Activated T-cell treated with anti-CD3 and anti-CD28 coated beads, Interleukin-2, amount 50 U/mL, for 48 hours (primary cell): ENCODE data around the gene SCYL2.
"Not testable (repeated sequence)": the region's sequence is repeated elsewhere in the genome, so short reads cannot be mapped to it uniquely, and the experiment has no call there.

Experiments used
- DNase-seq, 2 experiments: peaks; one replicate each; pipeline ENCODE4 v3.0.0-alpha.2; 2020

The SCYL2 gene

DNA sequence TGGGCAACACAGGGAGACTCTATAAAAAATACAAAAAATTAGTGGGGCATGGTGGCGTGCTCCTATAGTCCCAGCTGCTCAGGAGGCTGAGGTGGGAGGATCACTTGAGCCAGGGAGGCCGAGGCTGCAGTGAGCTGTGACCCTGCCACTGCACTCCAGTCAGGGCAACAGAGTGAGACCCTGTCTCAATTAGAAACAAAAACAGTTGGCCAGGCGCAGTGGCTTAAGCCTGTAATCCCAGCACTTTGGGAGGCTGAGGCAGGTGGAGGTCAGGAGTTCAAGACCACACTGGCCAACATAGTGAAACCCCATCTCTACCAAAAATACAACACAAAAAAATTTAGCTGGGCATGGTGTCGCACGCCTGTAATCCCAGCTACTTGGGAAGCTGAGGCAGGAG is 1.9 kb upstream of the SCYL2 start:
- not testable (repeated sequence) for DNase-seq

DNA sequence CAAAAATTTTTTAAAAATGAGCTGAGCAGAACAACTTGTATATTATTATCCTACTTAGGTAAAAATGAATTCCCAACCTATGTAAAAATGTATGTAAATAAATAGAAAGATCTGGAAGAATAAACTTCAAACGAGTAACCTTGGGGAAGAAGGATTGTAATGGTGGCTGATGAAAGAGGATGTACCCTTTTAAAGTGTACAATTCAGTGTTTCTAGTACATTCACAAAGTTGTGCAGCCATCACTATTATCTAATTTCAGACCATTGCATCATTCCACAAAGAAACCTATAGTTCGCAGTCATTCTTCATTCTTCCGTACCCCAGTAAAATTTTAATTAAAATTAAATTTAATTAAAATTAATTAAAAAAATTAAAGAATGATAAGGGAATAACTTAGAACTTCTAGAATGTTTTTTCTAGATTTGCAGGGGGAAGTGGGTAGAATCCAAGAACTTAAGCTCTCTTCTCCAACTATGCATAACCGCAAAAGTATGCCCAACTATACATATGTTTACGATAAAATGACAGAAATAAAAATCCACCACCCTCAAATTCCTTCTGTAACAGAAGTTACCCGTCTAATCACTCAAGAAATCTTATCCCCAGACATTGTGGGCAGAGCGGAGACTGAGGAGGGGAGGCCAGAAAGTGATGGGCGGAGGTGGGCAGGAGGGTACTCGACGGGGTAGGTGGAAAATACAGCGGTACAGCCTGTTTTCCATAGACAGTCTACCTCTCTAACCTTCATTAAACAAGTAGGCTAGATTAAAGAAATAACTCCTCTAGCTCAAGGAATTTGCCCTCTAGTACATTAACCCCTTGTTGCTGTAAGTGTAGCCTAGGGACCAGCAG is 1.0 kb upstream of the SCYL2 start:
- no peak for DNase-seq

DNA sequence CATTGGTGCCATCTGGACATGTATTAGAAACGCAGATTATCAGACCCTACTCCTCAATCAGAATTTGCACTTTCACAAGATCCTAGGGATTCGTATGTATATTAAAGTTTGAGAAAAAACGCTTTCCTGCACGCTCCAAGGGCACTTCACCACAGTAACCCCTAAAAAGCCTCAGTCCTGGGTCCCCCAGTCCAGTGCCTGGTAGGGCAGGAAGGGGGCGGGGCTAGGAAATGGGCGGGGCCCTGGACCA is 467 bp upstream of the SCYL2 start:
- DNase-seq, result no peak

DNA sequence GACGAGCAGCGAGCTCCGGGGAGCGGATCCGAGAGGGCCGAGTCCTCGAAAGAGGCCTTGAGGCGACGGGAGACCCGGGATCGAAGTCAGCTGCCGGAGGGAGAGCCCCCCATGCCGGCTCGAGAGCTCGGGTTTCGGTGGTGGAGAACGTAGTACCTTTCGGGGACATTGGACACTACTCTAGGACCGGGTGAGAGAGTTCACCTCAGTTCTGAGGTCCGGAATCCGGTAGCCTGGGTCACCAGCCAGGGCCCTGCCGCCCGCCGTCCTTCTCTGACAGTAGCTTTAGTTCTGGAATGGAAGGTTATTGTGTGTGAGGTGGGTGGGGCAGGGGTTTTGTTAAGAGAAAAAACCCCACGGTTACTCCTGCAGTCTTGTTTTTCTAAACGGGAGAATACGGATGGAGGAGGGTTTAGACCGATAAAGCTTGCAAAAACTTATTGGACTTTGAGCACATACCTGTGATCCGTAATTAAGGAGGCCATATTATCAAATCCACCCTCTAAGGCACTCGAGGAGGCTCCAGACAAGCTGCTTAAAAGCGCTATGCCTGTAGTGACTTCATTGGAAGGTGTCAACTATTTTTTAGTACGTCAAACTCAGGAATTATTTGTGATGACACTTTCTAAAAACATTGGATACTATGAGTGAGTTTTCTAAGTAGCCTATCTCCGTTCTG is 765 bp downstream of the SCYL2 start:
- no peak for DNase-seq

DNA sequence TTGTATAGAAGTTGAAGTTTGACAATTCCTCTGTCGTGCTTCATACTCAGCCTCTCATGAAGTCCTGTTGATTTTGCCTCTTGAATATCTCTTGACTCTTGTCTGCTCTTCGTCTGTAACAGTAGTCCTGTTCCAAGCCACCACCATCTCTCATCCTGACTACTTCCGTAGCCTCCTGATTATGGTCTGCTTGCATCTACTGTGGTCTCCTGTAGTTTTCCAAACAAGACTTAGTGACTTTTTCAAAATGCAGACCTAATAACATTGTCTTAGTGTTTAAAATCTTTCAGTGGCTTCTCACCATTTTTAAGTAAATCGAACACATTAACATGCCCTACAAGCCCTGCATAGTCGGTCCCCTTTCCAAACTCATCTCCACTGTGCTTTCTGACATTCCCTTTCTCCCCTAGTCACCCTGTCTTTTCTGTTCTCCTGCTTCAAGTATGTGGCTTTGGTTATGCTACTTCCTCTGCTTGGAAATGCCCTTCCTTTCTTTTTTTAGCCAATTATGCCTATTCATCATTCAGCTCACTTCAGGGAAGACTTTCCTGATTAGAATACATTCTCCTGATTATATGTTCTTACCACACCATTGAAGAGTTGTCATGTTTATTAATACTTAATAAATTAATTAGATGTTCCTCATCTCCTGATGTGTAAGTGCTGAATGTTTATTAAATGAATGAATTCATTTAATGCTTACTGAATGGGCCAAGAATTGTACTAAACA is 2.0 kb downstream of the SCYL2 start:
- no peak for DNase-seq

DNA sequence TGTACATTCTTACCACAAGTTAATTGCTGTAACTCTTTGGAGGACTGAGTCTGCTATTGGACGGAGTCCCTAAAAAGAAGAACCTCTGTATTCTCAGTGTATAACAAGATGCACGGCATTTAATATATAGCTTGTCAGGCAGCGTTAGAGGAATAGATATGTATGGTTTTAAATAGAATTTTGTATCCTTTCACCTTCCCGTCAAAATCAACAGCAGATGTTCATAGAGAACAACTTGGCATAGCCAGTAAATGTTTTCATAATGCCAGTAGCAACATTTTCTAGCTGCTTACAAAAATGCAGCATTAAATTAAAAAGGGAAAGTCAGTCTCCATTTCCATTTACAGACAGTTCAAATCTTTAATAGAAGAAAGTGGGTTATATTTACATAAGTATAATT is 6.8 kb downstream of the SCYL2 start:
- DNase-seq, result no peak

DNA sequence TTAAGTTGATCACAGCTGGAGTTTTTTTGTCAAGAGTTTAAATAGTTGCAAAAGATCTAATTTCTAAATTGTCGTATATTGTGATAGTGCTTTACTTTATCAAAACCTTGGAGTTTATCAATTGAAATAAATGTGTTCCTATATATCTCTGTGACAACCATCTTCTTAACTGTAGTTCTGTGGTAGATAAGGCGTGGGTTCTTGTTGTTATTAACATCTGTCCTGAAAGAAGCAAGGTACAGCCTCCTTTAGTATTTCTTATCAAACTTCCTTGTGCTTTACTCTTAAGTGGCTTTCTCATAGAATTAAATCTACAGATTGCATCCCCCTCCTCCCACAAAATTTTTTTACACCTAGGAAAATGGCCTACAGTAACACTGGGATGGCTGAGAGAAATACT is 7.3 kb downstream of the SCYL2 start:
- DNase-seq, result no peak

DNA sequence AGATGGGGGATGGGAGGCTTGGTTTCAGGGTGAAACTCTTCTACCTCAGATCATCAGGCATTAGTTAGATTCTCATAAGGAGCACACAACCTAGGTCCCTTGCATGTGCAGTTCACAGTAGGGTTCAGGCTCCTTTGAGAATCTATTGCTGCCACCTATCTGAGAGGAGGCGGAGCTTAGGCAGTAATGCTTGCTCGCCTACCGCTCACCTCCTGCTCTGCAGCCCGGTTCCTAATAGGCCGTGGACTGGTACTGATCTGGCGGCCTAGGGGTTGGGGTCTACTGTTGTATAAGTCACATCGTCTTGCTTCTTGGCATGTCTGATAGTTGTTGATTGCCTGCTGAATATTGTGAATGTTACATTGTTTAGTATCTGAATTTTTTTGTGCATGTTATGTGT is 12.2 kb downstream of the SCYL2 start:
- DNase-seq, result no peak

DNA sequence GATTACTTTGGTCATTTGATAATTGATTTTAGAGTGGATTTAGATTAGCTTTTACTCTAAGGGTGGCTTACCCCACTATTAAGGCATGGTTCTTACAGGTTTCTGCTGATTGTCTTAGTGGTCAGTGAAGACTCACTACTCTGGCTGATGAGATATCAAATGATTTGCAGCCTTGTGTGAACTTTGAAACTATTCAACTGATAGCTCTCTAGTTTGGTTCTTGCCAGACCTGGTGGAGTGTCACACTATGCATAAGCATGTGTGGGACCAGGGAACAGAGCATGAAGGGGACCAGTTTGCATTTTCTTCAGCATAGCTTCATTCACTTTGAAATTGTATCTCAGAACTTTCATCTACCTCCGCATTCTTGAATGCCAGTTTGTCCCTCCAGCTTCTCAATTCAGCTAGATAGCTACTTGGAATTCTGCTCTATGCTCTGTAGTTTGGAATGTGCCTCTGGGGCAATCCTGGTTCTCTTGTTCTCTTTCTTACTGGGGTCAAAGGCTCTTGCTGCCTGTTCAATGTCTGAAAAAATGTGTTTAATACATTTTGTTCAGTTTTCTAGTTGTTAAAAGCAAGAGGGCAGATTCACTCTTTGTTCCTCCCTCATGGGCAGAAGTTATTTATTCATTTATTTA is 12.7 kb downstream of the SCYL2 start:
- no peak for DNase-seq

DNA sequence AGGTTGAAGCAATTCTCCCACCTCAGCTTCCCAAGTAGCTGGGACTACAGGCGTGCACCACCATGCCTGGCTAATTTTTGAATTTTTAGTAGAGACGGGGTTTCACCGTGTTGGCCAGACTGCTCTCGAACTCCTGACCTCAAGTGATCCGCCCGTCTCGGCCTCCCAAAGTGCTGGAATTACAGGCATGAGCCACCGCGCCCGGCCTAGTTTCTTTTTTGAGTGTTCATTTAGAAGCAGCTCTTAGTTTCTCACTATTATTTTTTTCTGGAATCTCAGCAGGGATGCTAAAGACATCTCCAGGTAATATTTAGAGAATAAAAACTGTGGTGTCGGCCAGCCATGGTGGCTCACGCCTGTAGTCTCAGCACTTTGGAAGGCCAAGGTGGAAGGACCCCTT is 17.6 kb downstream of the SCYL2 start:
- not testable (repeated sequence) for DNase-seq

DNA sequence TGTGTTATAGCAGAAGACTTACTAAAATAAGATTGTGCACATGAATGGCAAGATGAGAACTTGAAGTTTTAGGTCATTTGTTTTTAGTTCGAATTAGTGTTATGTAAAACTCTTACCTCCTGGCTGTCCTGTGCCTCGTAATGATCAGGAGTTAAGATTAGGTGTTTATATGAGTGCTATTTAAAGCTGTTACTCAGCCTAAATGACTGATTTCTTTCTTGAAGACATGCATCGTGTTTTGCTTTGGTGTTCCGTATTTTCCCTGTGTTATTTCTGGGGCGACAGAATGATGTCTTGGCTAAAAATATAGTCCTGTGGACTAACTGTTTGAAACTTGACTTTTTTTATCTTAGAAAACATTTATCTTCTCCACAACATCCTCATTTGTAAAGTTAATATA is 22.1 kb downstream of the SCYL2 start:
- DNase-seq, result no peak

DNA sequence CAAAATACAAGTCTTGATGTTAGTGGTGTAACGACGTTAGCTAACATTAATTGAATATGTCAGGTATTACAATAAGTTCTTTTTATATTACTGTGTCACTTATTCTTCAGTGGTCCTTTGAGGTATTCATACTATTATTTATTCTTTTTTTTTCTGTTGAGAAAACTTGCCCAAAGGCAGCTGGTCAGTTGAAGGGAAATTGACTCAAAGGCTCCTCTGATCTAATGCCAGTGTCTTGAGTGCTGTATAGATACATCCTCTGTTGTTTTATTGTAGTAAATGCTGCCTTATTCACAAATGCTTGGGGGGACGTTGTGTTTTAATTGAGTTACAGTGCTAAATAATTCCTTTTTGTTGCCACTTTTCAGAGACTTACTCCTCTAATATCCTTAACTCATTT is 23.0 kb downstream of the SCYL2 start:
- DNase-seq, result no peak

DNA sequence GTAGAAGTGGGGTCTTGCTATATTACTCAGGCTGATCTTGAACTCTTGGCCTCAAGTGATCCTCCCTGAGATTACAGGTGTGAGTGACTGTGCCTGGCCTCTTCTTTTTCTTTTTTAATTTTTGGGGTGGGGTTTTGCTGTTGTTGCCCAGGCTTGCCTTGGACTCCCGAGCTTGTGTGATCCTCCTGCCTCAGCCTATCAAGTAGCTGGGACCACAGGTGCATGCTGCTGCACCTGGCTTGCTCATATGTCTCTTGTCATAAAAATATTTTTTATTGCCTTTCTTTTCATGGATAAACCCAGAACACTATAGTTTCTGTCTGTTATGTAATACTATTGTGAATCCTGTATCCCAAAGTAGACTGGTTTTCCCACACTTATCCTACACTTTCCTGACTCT is 26.0 kb downstream of the SCYL2 start:
- no peak for DNase-seq

DNA sequence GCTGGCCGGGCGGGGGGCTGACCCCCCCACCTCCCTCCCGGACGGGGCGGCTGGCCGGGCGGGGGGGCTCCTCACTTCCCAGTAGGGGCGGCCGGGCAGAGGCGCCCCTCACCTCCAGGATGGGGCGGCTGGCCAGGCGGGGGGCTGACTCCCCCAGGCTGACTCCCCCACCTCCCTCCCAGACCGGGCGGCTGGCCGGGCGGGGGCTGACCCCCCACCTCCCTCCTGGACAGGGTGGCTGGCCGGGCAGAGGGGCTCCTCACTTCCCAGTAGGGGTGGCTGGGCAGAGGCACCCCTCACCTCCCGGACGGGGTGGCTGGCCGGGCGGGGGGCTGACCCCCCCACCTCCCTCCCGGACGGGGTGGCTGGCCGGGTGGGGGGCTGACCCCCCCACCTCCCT is 27.4 kb downstream of the SCYL2 start:
- DNase-seq, result not testable (repeated sequence)

DNA sequence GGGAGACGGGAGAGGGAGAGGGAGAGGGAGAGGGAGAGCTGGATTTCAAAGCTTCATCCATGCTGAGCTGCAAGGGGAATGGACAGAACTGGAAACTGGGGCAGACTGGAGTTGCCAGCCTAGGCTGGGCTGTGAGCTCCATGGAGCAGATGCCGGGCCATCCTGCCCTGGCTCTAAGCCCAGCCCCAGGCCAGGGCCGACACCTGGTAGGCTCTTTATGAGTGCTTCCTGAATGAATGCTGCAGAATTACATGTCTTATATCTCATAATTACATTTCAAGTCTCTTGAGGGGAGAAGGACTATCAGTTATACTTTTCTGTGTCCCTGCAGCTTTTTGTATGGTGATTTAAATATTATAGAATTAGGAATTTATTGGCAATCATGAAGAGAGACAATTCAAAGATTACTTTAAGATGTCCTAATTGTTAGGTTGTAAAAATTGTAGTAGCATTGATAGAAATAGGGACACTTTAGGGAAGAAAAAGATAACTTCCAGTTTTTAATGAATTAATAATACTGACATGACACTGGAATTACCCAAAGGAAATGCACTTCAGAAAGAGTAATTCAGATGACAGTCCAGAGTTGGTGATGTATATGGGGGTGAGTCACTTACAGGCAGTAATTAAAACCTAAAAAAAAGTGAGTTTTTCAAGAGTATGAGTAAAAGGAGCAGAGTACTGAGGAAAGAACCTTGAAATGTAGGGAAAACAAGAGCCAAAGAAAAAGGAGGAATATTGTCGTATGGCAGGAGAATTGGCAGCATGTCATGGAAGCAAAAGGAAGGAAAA is 29.0 kb downstream of the SCYL2 start:
- DNase-seq, result no peak

DNA sequence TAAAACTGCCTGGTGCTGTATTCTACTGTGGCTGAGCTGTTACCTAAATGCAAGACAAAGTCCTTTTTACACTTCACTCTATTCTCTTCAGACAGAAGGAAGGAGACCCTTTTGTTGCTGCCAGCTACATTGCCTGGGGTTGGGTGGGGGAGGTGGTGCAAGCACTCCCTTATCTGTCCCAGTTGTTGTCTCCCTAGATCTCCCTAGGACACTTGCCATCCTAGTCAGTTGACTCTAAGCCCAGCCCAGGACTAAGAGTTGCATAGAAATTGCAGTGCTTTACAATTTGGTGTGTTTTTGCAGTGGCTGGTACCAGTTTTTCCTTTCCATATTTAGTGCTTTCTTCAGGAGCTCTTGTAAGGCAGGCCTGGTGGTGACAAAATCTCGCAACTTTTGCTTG is 35.1 kb downstream of the SCYL2 start:
- no peak for DNase-seq

DNA sequence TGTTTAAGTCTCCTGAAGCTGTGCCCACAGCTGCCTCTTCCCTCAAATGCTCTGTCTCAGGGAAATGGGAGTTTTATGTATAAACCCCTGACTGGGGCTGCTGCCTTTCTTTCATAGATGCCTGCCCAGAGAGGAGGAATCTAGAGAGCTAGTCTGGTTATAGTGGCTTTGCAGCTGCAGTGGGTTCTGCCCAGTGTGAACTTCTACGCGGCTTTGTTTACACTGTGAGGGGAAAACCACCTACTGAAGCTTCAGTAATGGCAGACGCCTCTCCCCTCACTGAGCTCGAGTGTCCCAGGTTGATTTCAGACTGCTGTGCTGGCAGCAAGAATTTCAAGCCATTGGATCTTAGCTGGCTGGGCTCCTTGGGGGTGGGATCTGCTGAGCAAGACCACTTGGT is 36.9 kb downstream of the SCYL2 start:
- DNase-seq, result no peak

DNA sequence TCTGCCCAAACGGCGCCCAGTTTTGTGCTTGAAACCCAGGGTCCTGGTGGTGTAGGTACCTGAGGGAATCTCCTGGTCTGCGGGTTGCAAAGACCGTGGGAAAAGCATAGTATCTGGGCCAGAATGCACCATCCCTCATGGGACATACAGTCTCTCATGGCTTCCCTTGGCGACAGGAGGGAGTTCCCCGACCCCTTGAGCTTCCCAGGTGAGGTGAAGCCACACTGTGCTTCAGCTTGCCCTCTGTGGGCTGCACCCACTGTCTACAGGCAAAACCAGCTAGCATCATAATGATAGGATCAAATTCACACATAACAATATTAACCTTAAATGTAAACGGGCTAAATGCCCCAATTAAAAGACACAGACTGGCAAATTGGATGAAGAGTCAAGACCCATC is 37.4 kb downstream of the SCYL2 start:
- DNase-seq, result not testable (repeated sequence)

DNA sequence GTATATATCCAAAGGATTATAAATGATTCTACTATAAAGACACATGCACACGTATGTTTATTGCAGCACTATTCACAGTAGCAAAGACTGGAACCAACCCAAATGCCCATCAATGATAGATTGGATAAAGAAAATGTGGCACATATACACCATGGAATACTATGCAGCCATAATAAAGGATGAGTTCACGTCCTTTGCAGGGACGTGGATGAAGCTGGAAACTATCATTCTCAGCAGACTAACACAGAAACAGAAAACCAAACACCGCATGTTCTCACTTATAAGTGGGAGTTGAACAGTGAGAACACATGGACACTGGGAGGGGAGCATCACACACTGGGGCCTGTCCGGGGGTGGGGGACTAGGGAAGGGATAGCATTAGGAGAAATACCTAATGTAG is 41.2 kb downstream of the SCYL2 start:
- DNase-seq, result not testable (repeated sequence)

DNA sequence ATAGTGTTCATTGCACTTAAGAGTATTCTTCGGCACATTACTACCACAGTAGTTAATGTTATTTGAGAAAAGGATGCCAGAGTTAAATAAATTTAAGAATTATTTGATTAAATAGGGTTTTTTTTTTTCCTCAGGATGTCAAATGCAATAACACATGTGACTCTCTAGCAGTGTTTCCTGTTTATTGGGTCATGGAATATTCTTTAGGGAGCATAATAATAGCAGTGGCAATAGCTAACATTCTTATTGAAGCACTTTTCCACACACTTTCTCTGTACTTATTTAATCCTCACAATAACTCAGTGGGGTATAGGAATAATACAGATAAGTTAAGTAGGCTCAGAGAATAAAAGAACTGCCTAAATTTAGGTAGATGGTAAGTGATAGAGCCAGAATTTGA is 44.3 kb downstream of the SCYL2 start:
- DNase-seq, result no peak

DNA sequence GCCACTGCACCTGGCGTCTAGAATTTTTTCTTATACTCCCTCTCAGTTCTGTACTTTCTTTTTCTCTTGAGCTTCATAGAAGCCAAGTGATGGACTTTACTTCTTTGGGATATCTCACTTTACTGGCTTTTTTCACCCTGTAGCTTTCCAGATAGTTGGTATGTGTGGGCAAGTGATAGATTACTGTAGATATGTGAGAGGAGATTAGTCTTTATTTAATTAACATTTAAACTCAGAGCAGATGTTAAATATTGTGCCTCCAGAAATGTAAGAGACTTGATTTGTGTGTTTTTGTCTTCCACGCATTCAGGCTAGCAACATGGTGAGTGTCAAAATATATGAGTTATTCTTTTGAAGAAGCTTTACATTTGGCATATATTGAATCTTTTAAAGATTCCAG is 50.4 kb downstream of the SCYL2 start:
- DNase-seq, result no peak

DNA sequence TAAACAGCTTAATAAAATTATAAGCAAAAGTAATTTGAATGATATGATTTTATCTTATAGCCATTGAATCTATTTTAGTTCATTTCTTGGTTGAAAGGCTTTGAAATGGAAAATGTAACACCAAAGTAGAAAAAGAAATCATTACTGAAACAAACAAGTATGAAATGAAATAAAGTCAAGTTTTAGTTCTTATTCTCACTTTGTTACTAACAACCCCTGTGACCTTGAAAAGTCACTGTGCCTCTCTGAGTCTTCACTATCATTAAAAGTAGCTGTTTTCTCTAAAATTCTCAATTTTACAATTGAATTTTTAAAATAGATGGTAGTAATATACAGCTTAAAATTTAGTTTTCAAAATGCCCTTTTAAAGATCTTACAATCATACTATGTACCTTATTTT is 57.5 kb downstream of the SCYL2 start:
- no peak for DNase-seq

DNA sequence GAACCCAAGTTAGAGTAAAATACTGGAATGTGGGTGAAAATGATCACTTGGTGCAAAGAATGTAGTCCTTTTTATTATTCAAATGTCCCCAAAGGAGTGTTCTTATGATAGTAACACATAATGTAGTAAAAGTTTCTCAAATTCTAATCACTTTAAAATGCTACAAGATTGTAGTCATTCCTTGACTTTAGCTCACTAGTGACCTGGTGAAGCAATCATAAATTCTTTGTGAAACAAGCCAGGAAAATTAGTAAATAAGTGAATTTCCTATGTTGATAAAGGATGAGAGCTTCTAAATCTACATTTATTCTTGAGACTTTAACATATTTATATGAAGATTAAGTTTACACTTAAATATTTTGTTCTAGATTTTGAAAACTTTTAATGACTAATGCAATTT is 59.2 kb downstream of the SCYL2 start:
- no peak for DNase-seq
